OCI-LY7 (cell line): ENCODE measurements around the gene STEEP1. TPM values are rescaled to one million over a fixed set of nuclear protein-coding genes. Genes with fewer than 3 reads are reported as not detected.

Experiments
- Bru-seq: library from RNA; stranded (reverse); fragments of 400-500 nt; gene quantifications from one replicate; lab custom pipeline; 2021; lab: Mats Ljungman, UMichigan
- BruChase-seq, 2 experiments: library from RNA; stranded (reverse); fragments of 400-500 nt; gene quantifications; one replicate each; lab custom pipeline; 2021; lab: Mats Ljungman, UMichigan
- BruUV-seq: library from RNA; stranded (reverse); fragments of 400-500 nt; replicated peaks from 2 replicates; lab custom pipeline; 2021; lab: Mats Ljungman, UMichigan
- CTCF ChIA-PET: fragments of 300-600 bp; sonication (Branson Sonifier 250); formaldehyde crosslinking; loops from one replicate; lab custom pipeline; 2022; ENCODE audit warnings: antibody characterized with exemption; ENCODE audit not compliant: unreplicated experiment; lab: Charles Lee
- POLR2A ChIA-PET: fragments of 300-600 bp; sonication (Branson Sonifier 250); formaldehyde crosslinking; loops from one replicate; lab custom pipeline; 2022; ENCODE audit warnings: antibody characterized with exemption; lab: Charles Lee
- DNase-seq: peaks from one replicate; pipeline ENCODE4 v3.0.0-alpha.2; 2015; ENCODE audit warnings: low spot score
- H2AFZ ChIP-seq: fragments of 200-600 bp; sonication (generic), shearing (Covaris generic); 2 replicates; pipeline ENCODE4 v1.6.1; 2014; ENCODE audit warnings: mild to moderate bottlenecking, antibody characterized with exemption, low read length, moderate library complexity
- H3K27ac ChIP-seq: fragments of 200-600 bp; sonication (generic); 2 replicates; pipeline ENCODE4 v1.5.1; 2014; ENCODE audit warnings: mixed run types, low read depth, mild to moderate bottlenecking, moderate library complexity, low read length, inconsistent platforms; ENCODE audit not compliant: poor library complexity, severe bottlenecking
- H3K36me3 ChIP-seq: fragments of 200-600 bp; sonication (generic); 2 replicates; pipeline ENCODE4 v1.6.1; 2014; ENCODE audit warnings: mild to moderate bottlenecking, antibody characterized with exemption, low read length, moderate library complexity, mixed read lengths; ENCODE audit not compliant: insufficient read depth
- H3K4me1 ChIP-seq: fragments of 200-600 bp; sonication (generic); 2 replicates; pipeline ENCODE4 v1.5.1; 2014; ENCODE audit warnings: mild to moderate bottlenecking, low read length; ENCODE audit not compliant: insufficient read depth, poor library complexity, severe bottlenecking
- H3K4me2 ChIP-seq: fragments of 200-600 bp; sonication (generic); 2 replicates; pipeline ENCODE4 v1.6.1; 2014; ENCODE audit warnings: mild to moderate bottlenecking, low read length
- H3K4me3 ChIP-seq: fragments of 200-600 bp; sonication (generic); 2 replicates; pipeline ENCODE4 v1.5.1; 2014; ENCODE audit warnings: mild to moderate bottlenecking, low read depth, low read length; ENCODE audit not compliant: poor library complexity, severe bottlenecking
- H3K79me2 ChIP-seq: fragments of 200-600 bp; sonication (generic); 2 replicates; pipeline ENCODE4 v1.6.1; 2016; ENCODE audit warnings: low read depth, mild to moderate bottlenecking, low read length, moderate library complexity, mixed read lengths; ENCODE audit not compliant: insufficient read depth
- H3K9me2 ChIP-seq: fragments of 200-600 bp; sonication (generic); 2 replicates; pipeline ENCODE4 v1.6.1; 2016; ENCODE audit warnings: mild to moderate bottlenecking, low read length, mixed read lengths; ENCODE audit not compliant: insufficient read depth
- H3K9me3 ChIP-seq: fragments of 200-600 bp; sonication (generic); 2 replicates; pipeline ENCODE4 v1.6.1; 2014; ENCODE audit warnings: mild to moderate bottlenecking, mixed run types, low read length, mixed read lengths
- H4K20me1 ChIP-seq: fragments of 200-600 bp; sonication (generic); 2 replicates; pipeline ENCODE4 v1.6.1; 2014; ENCODE audit warnings: mild to moderate bottlenecking, antibody characterized with exemption, low read length, moderate library complexity, mixed read lengths; ENCODE audit not compliant: insufficient read depth
- EZH2phosphoT487 ChIP-seq: fragments of 200-600 bp; sonication (generic); IDR thresholded peaks from 2 replicates; pipeline ENCODE4 v1.6.1; 2018; ENCODE audit warnings: low read depth, borderline replicate concordance, mild to moderate bottlenecking, mixed run types, antibody characterized with exemption, low read length, moderate library complexity, mixed read lengths
- intact Hi-C: fragments of 100-400 bp; cut with micrococcal nuclease; formaldehyde crosslinking; loops from one replicate; pipeline ENCODE4 v1.10.0; 2022; ENCODE audit not compliant: unreplicated experiment
- long read RNA-seq: library from polyadenylated mRNA; stranded (forward); transcript quantifications from one replicate; pipeline ENCODE4 v2.0.0, GENCODE V29; 2022
- total RNA-seq, 2 experiments: library from RNA; depleted of rRNA in 1 of 2; stranded (reverse); fragments of >200 nt in 1 of 2; shearing (Covaris generic) in 1 of 2; gene quantifications; 2 replicates each; pipeline ENCODE4 v1.2.3, GENCODE V29; 2014 to 2022
- TF ChIP-seq, protein P1 (sequence below): fragments of 200-600 bp; sonication (generic); conservative IDR thresholded peaks from 2 replicates; pipeline ENCODE4 v1.5.1; 2014; ENCODE audit warnings: mild to moderate bottlenecking, antibody characterized with exemption, low read length, moderate library complexity, mixed read lengths

Gene STEEP1
- total RNA-seq (2014; rRNA removed; shearing (Covaris generic)) (37.2 and 50.7 TPM in 2 replicates), total RNA-seq (2022) (26.7 and 28.1 TPM in 2 replicates), Bru-seq, nascent RNA (percentile 57 among the genes with signal in this experiment), BruChase-seq, experiment 1, labeled RNA remaining after a 6-hour chase (percentile 67 among the genes with signal in this experiment), BruChase-seq, experiment 2, labeled RNA remaining after a 2-hour chase (percentile 63 among the genes with signal in this experiment)
- long read RNA-seq, partial matches to known transcripts = 0 of 80 reads
- long read RNA-seq, other reads (novel, unspliced or antisense) = 78 of 80 reads

DNA sequence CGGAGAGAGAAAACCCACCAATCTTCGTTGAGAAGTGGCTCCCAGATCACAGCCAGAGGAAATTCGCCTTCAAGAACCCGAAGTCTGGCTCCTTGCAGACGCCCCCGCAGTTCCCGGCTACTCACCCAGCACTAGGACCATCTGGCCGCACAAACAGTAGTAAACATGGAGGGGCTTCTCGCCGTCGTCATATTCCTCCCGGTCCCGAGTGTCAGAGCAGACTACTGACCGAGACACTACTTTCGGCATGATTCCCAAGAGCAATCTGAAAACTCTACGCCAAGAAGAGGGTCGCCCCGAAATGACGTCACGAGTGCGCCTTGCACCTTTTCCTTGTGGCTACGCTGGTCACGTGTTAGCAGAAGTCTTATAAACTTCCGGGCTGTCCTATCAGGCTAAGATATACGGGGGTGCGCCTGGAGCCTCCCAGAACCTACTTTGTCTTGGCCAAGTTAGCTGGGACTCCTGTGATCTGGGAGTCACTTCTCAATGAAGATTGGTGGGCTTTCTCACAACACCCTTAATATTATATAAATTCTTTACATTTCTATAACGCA lies at the start of gene STEEP1:
Gene STEEP1, minus strand, starts transcription at position 303 of the 557 bp plus-strand sequence. Its CDS starts 54 bp downstream, at position 249.
- ChIA-PET POLR2A (interaction anchor here (0.5 to 1.0 kb wide), 4 partner anchors 9 to 143 kb away, joined by 3 to 7 read pairs (median 4); partner anchors contain the start of gene UBE2A), CTCF (no interaction called here)
- Histone ChIP-seq H3K9me3 (no peaks in the 10 kb centered on the region), H4K20me1 (no peaks in the 10 kb centered on the region), H3K36me3 (peaks cover 5% of the 10 kb centered on the region; the same call in 1 of the 2 replicates), H3K4me2 (peak within 1 kb of the TSS; percentile 96), H3K27ac (no peak within 1 kb of the TSS), H3K9me2 (no peaks in the 10 kb centered on the region), H3K79me2 (peaks cover 9% of the 10 kb centered on the region; the same call in 1 of the 2 replicates), H3K4me3 (peak within 1 kb of the TSS; percentile 81), H2AFZ (peak within 1 kb of the TSS; percentile 58; the same call in 1 of the 2 replicates), H3K4me1 (no peaks in the 10 kb centered on the region)
- no TSS peak for BruUV-seq
- DNase-seq = peak; percentile 94
- no peak for TF ChIP-seq EZH2phosphoT487
- TF ChIP-seq, protein P1, sequence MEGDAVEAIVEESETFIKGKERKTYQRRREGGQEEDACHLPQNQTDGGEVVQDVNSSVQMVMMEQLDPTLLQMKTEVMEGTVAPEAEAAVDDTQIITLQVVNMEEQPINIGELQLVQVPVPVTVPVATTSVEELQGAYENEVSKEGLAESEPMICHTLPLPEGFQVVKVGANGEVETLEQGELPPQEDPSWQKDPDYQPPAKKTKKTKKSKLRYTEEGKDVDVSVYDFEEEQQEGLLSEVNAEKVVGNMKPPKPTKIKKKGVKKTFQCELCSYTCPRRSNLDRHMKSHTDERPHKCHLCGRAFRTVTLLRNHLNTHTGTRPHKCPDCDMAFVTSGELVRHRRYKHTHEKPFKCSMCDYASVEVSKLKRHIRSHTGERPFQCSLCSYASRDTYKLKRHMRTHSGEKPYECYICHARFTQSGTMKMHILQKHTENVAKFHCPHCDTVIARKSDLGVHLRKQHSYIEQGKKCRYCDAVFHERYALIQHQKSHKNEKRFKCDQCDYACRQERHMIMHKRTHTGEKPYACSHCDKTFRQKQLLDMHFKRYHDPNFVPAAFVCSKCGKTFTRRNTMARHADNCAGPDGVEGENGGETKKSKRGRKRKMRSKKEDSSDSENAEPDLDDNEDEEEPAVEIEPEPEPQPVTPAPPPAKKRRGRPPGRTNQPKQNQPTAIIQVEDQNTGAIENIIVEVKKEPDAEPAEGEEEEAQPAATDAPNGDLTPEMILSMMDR = no peak
- intact Hi-C loops = loop anchor here (1.0 kb wide), 1 partner anchor 9 kb away; the partner anchor contains the start of gene UBE2A

DNA sequence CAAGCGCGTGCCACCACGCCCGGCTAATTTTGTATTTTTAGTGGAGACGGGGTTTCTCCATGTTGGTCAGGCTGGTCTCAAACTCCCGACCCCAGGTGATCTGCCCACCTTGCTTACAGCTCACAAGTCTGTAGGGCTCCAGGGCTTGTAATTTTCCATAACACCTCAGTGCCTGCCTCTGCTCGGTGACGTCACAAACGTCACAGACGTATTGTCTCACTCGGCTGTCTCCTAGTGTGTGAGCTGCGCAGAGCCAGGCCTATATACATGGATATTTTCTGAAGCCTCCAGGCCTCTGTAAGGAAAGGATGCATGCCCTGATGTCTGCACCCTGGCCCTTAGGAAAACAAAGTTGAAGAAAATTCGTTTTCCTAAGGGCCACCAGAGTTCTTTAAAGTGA lies 49.6 kb upstream of the STEEP1 start:
- intact Hi-C loops = no loop called here
- Histone ChIP-seq H3K4me3 (no peak overlapping the region), H3K9me2 (no peaks in the 10 kb centered on the region), H3K4me1 (peaks cover 29% of the 10 kb centered on the region), H2AFZ (no peak overlapping the region), H3K27ac (no peak overlapping the region), H4K20me1 (no peaks in the 10 kb centered on the region), H3K9me3 (no peaks in the 10 kb centered on the region), H3K79me2 (no peaks in the 10 kb centered on the region), H3K36me3 (peaks cover 13% of the 10 kb centered on the region), H3K4me2 (no peak overlapping the region)
- ChIA-PET CTCF (no interaction called here), POLR2A (no interaction called here)
- DNase-seq = no peak
- TF ChIP-seq, protein P1 = no peak
- TF ChIP-seq EZH2phosphoT487 = no peak
- no TSS peak for BruUV-seq
